Activated CD8-positive, alpha-beta T cell treated with anti-CD3 and anti-CD28 coated beads, Interleukin-2, amount 10 ng/mL, durations not matched to agents 7 days and 5 days (primary cell): ENCODE measurements around the gene TSPAN11. TPM values are rescaled to one million over a fixed set of nuclear protein-coding genes. Genes with fewer than 3 reads are reported as not detected.

Experiments used
- ATAC-seq: fragments of 150-1000 bp; cut with Tn5 transposase; one replicate; pipeline ENCODE4 v1.10.0; 2021; ENCODE audit warnings: moderate library complexity
- CTCF ChIA-PET: fragments of 350-600 bp; sonication (Branson Sonifier 250); formaldehyde crosslinking; loops from one replicate; lab custom pipeline; 2021; ENCODE audit warnings: antibody characterized with exemption; lab: Charles Lee
- POLR2A ChIA-PET: fragments of 350-600 bp; sonication (Branson Sonifier 250); formaldehyde crosslinking; loops from one replicate; lab custom pipeline; 2021; ENCODE audit warnings: antibody characterized with exemption; lab: Charles Lee
- DNase-seq: peaks from one replicate; pipeline ENCODE4 v3.0.0-alpha.2; 2020
- H3K27ac Mint-ChIP-seq: one replicate; pipeline ENCODE4 v1.8.0; 2021; ENCODE audit warnings: mild to moderate bottlenecking, mixed read lengths
- H3K27me3 Mint-ChIP-seq: one replicate; pipeline ENCODE4 v1.8.0; 2021; ENCODE audit warnings: low read depth, mixed read lengths
- H3K36me3 Mint-ChIP-seq: one replicate; pipeline ENCODE4 v1.8.0; 2021; ENCODE audit warnings: low read depth, mixed read lengths
- H3K4me1 Mint-ChIP-seq: one replicate; pipeline ENCODE4 v1.8.0; 2021; ENCODE audit warnings: low read depth, mixed read lengths
- H3K4me3 Mint-ChIP-seq: one replicate; pipeline ENCODE4 v1.8.0; 2021; ENCODE audit warnings: mild to moderate bottlenecking, mixed read lengths
- H3K9me3 Mint-ChIP-seq: one replicate; pipeline ENCODE4 v1.8.0; 2022; ENCODE audit warnings: mixed read lengths; ENCODE audit not compliant: insufficient read depth
- total RNA-seq, 2 experiments: library from RNA; stranded (reverse); gene quantifications; one replicate each; pipeline ENCODE4 v1.2.3, GENCODE V29; 2021

Gene TSPAN11
- total RNA-seq, 2 experiments from 2014 or later = not detected

- Mint-ChIP-seq H3K27ac (no peak overlapping the region), H3K27me3 (no peaks in the 10 kb centered on the region), H3K36me3 (no peaks in the 10 kb centered on the region), H3K9me3 (no peaks in the 10 kb centered on the region), H3K4me1 (no peaks in the 10 kb centered on the region), H3K4me3 (no peak overlapping the region)
- no peak for DNase-seq
- POLR2A ChIA-PET = no interaction called here
- ATAC-seq = no peak
- CTCF ChIA-PET = no interaction called here
These were observed 75.2 kb downstream of the TSPAN11 start for GRCh38 chr12:31001581-31002360.

GRCh38 chr12:31002361-31002725 lies 75.8 kb downstream of the TSPAN11 start:
- Mint-ChIP-seq H3K27me3 (no peaks in the 10 kb centered on the region), H3K4me1 (no peaks in the 10 kb centered on the region), H3K9me3 (no peaks in the 10 kb centered on the region), H3K36me3 (no peaks in the 10 kb centered on the region), H3K27ac (no peak overlapping the region), H3K4me3 (no peak overlapping the region)
- no peak for ATAC-seq
- DNase-seq = no peak
- ChIA-PET POLR2A (no interaction called here), CTCF (no interaction called here)

GRCh38 chr12:31002999-31003398 lies 76.5 kb downstream of the TSPAN11 start:
- POLR2A ChIA-PET = no interaction called here
- no peaks in the 10 kb centered on the region for H3K4me1 Mint-ChIP-seq
- no peak for ATAC-seq

GRCh38 chr12:31003861-31004640 lies 77.5 kb downstream of the TSPAN11 start:
- no peak for ATAC-seq

More at GRCh38 chr12:31002999-31003398, 76.5 kb downstream of the TSPAN11 start:
- Mint-ChIP-seq H3K4me3 (no peak overlapping the region), H3K9me3 (no peaks in the 10 kb centered on the region), H3K27me3 (no peaks in the 10 kb centered on the region), H3K27ac (no peak overlapping the region), H3K36me3 (no peaks in the 10 kb centered on the region)
- no peak for DNase-seq
- CTCF ChIA-PET = no interaction called here

GRCh38 chr12:31004666-31005065 lies 78.1 kb downstream of the TSPAN11 start:
- POLR2A ChIA-PET = no interaction called here
- CTCF ChIA-PET = no interaction called here
- Mint-ChIP-seq H3K27me3 (no peaks in the 10 kb centered on the region), H3K9me3 (no peaks in the 10 kb centered on the region), H3K4me3 (no peak overlapping the region), H3K4me1 (no peaks in the 10 kb centered on the region), H3K36me3 (no peaks in the 10 kb centered on the region), H3K27ac (no peak overlapping the region)
- no peak for DNase-seq
- ATAC-seq = no peak

More at GRCh38 chr12:31003861-31004640, 77.5 kb downstream of the TSPAN11 start:
- Mint-ChIP-seq H3K36me3 (no peaks in the 10 kb centered on the region), H3K4me1 (no peaks in the 10 kb centered on the region), H3K4me3 (no peak overlapping the region), H3K9me3 (no peaks in the 10 kb centered on the region), H3K27me3 (no peaks in the 10 kb centered on the region), H3K27ac (no peak overlapping the region)
- POLR2A ChIA-PET = interaction anchor here (0.5 kb wide), 1 partner anchor 82 kb away, joined by 3 read pairs; no protein-coding TSS in a partner anchor
- CTCF ChIA-PET = no interaction called here
- DNase-seq = no peak

- ATAC-seq (no peak), DNase-seq (no peak)
- Mint-ChIP-seq H3K36me3 (no peaks in the 10 kb centered on the region), H3K4me3 (no peak overlapping the region), H3K4me1 (no peaks in the 10 kb centered on the region), H3K27ac (no peak overlapping the region), H3K9me3 (no peaks in the 10 kb centered on the region), H3K27me3 (no peaks in the 10 kb centered on the region)
- CTCF ChIA-PET = no interaction called here
- POLR2A ChIA-PET = no interaction called here
These were observed 78.9 kb downstream of the TSPAN11 start for GRCh38 chr12:31005256-31005943.

GRCh38 chr12:31005944-31006361 lies 79.4 kb downstream of the TSPAN11 start:
- ATAC-seq (no peak), DNase-seq (no peak)
- ChIA-PET CTCF (no interaction called here), POLR2A (no interaction called here)
- H3K4me3 Mint-ChIP-seq = no peak overlapping the region
- H3K4me1 Mint-ChIP-seq = no peaks in the 10 kb centered on the region
- H3K27ac Mint-ChIP-seq = no peak overlapping the region
- no peaks in the 10 kb centered on the region for H3K27me3 Mint-ChIP-seq
- H3K36me3 Mint-ChIP-seq = no peaks in the 10 kb centered on the region
- H3K9me3 Mint-ChIP-seq = no peaks in the 10 kb centered on the region

- Mint-ChIP-seq H3K36me3 (no peaks in the 10 kb centered on the region), H3K9me3 (no peaks in the 10 kb centered on the region), H3K4me3 (no peak overlapping the region), H3K27me3 (no peaks in the 10 kb centered on the region), H3K4me1 (no peaks in the 10 kb centered on the region), H3K27ac (no peak overlapping the region)
- POLR2A ChIA-PET = no interaction called here
- DNase-seq = no peak
- CTCF ChIA-PET = no interaction called here
- ATAC-seq = no peak
These were observed 80.0 kb downstream of the TSPAN11 start for GRCh38 chr12:31006416-31007152.

- no peak overlapping the region for H3K27ac Mint-ChIP-seq
- H3K36me3 Mint-ChIP-seq = no peaks in the 10 kb centered on the region
These were observed 80.6 kb downstream of the TSPAN11 start for GRCh38 chr12:31007153-31007495.

GRCh38 chr12:31007636-31008175 lies 81.2 kb downstream of the TSPAN11 start:
- H3K9me3 Mint-ChIP-seq = no peaks in the 10 kb centered on the region
- H3K4me3 Mint-ChIP-seq = no peak overlapping the region
- no peak for DNase-seq
- ChIA-PET POLR2A (interaction anchor here (1.5 kb wide), 1 partner anchor 8 kb away, joined by 3 read pairs; no protein-coding TSS in a partner anchor), CTCF (no interaction called here)
- no peaks in the 10 kb centered on the region for H3K4me1 Mint-ChIP-seq
- peaks cover 3% of the 10 kb centered on the region for H3K27me3 Mint-ChIP-seq
- no peak for ATAC-seq
- H3K36me3 Mint-ChIP-seq = no peaks in the 10 kb centered on the region
- no peak overlapping the region for H3K27ac Mint-ChIP-seq

More at GRCh38 chr12:31007153-31007495, 80.6 kb downstream of the TSPAN11 start:
- ATAC-seq = no peak
- DNase-seq = no peak
- no peak overlapping the region for H3K4me3 Mint-ChIP-seq
- ChIA-PET POLR2A (interaction anchor here (1.5 kb wide), 1 partner anchor 8 kb away, joined by 3 read pairs; no protein-coding TSS in a partner anchor), CTCF (no interaction called here)
- no peaks in the 10 kb centered on the region for H3K9me3 Mint-ChIP-seq
- no peaks in the 10 kb centered on the region for H3K27me3 Mint-ChIP-seq
- no peaks in the 10 kb centered on the region for H3K4me1 Mint-ChIP-seq

- Mint-ChIP-seq H3K27ac (no peak overlapping the region), H3K4me1 (no peaks in the 10 kb centered on the region), H3K36me3 (no peaks in the 10 kb centered on the region), H3K27me3 (peaks cover 3% of the 10 kb centered on the region), H3K4me3 (no peak overlapping the region), H3K9me3 (no peaks in the 10 kb centered on the region)
- ATAC-seq (no peak), DNase-seq (no peak)
- ChIA-PET CTCF (no interaction called here), POLR2A (interaction anchor here (1.5 kb wide), 1 partner anchor 9 kb away, joined by 3 read pairs; no protein-coding TSS in a partner anchor)
These were observed 81.8 kb downstream of the TSPAN11 start for GRCh38 chr12:31008241-31008761.
